Prostate gland (tissue), 2 donors: Measurements from ENCODE around the gene JDP2.

ENCODE experiments used
- CTCF ChIP-seq, 4 experiments: fragments of 200-600 bp in 2 of 4; fragments of 450-650 bp in 2 of 4; sonication (generic) in 2 of 4; IDR thresholded peaks; 1 replicate in 3 of 4; 2 replicates in 1 of 4; pipeline ENCODE4 v1.5.1; 2016 to 2019; ENCODE audit warnings: antibody characterized with exemption in 4 of 4, mild to moderate bottlenecking in 2 of 4, moderate library complexity in 2 of 4
- POLR2A ChIP-seq: fragments of 450-650 bp; IDR thresholded peaks from one replicate; pipeline ENCODE4 v1.6.1; 2016; ENCODE audit warnings: antibody characterized with exemption, mild to moderate bottlenecking
- POLR2AphosphoS5 ChIP-seq: sonication (generic); formaldehyde crosslinking; IDR thresholded peaks from one replicate; pipeline ENCODE4 v1.6.1; 2017; ENCODE audit warnings: antibody characterized with exemption

DNA sequence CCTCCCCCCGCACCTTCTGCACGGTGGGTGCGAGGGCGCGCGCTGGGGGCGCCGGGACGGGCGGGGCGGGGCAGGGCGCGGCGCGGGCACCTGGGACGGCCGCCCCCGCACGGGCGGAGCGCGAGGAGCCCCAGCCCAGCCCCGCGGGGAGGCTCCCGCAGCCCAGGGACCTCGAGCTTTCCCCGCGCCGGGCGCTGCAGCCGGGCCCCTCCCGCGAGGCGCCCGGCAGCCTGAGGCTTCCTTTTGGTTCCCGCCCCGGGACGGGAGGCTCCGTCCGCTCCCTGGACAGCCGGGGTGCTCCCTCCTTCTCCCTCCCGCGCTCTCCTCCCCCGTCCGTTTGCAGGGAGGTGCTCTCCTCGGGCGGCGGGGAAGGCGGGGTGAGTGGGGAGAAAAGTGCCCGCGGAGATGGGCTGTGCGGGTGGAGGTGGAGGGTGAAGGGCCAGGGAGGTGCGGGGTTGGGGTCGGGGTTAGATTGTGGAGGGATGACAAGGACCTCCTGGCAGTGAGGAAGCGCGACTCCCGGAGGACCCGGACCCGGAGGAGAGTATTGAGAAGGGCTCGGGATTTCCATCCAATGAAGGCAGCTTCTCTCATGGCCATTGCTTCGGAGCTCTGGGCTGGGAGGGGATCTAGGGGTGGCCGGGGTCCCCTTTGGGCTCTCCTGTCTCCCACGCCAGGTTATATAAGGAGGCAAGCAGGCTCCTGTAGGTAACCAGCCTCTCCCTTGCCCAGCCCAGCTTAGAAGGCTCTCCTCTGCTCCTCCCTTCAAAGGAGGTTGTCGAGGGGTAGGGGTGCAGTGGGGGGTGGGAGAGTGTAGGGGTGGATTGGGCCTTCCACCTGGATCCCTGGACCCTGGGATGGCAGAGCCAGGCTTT is 645 bp downstream of the JDP2 start:
- no peak for TF ChIP-seq CTCF (IDR thresholded peaks at IDR 0.05)
- no peak for TF ChIP-seq POLR2A
- TF ChIP-seq POLR2AphosphoS5, result no peak
